Progenitor cell of endocrine pancreas (in vitro differentiated cells): Measurements from ENCODE around the gene ARV1. TPM values are rescaled to one million over a fixed set of nuclear protein-coding genes. Genes with fewer than 3 reads are reported as not detected.

Experiments used
- DNase-seq: peaks from one replicate; pipeline ENCODE4 v3.0.0; 2021; ENCODE audit warnings: low spot score; ENCODE audit not compliant: unreplicated experiment
- H3K27ac Mint-ChIP-seq: 2 replicates; pipeline ENCODE4 v1.8.0; 2021; ENCODE audit warnings: mild to moderate bottlenecking, moderate library complexity, mixed read lengths
- H3K27me3 Mint-ChIP-seq: 2 replicates; pipeline ENCODE4 v1.8.0; 2021; ENCODE audit warnings: mixed read lengths
- H3K36me3 Mint-ChIP-seq: 2 replicates; pipeline ENCODE4 v1.8.0; 2022; ENCODE audit warnings: mixed read lengths; ENCODE audit not compliant: insufficient read depth
- H3K4me1 Mint-ChIP-seq: 2 replicates; pipeline ENCODE4 v1.8.0; 2021; ENCODE audit warnings: low read depth, mixed read lengths
- H3K4me3 Mint-ChIP-seq: 2 replicates; pipeline ENCODE4 v1.8.0; 2021; ENCODE audit warnings: low read depth, mild to moderate bottlenecking, moderate library complexity, mixed read lengths
- H3K9me3 Mint-ChIP-seq: 2 replicates; pipeline ENCODE4 v1.8.0; 2021; ENCODE audit warnings: low read depth, mixed read lengths
- total RNA-seq: library from RNA; stranded (reverse); gene quantifications from 2 replicates; pipeline ENCODE4 v1.2.1, GENCODE V29; 2021
- TF ChIP-seq, protein P1 (sequence below): fragments of 200-600 bp; sonication (generic); IDR thresholded peaks from one replicate; pipeline ENCODE4 v1.5.0; 2021; ENCODE audit warnings: antibody characterized with exemption, mild to moderate bottlenecking; ENCODE audit not compliant: unreplicated experiment

ARV1 gene
- total RNA-seq, 1 donor from 2014 or later, result 14.4 TPM

GRCh38 chr1:231039161-231040018 lies 60.5 kb downstream of the ARV1 start:
- Mint-ChIP-seq H3K9me3 (no peaks in the 10 kb centered on the region), H3K4me1 (peaks cover 27% of the 10 kb centered on the region), H3K36me3 (peaks cover 4% of the 10 kb centered on the region), H3K4me3 (peak overlapping the region; percentile 81), H3K27ac (peak overlapping the region; percentile 67), H3K27me3 (no peaks in the 10 kb centered on the region)
- peak; percentile 25 for DNase-seq
- TF ChIP-seq, protein P1, sequence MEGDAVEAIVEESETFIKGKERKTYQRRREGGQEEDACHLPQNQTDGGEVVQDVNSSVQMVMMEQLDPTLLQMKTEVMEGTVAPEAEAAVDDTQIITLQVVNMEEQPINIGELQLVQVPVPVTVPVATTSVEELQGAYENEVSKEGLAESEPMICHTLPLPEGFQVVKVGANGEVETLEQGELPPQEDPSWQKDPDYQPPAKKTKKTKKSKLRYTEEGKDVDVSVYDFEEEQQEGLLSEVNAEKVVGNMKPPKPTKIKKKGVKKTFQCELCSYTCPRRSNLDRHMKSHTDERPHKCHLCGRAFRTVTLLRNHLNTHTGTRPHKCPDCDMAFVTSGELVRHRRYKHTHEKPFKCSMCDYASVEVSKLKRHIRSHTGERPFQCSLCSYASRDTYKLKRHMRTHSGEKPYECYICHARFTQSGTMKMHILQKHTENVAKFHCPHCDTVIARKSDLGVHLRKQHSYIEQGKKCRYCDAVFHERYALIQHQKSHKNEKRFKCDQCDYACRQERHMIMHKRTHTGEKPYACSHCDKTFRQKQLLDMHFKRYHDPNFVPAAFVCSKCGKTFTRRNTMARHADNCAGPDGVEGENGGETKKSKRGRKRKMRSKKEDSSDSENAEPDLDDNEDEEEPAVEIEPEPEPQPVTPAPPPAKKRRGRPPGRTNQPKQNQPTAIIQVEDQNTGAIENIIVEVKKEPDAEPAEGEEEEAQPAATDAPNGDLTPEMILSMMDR, result no peak

DNA sequence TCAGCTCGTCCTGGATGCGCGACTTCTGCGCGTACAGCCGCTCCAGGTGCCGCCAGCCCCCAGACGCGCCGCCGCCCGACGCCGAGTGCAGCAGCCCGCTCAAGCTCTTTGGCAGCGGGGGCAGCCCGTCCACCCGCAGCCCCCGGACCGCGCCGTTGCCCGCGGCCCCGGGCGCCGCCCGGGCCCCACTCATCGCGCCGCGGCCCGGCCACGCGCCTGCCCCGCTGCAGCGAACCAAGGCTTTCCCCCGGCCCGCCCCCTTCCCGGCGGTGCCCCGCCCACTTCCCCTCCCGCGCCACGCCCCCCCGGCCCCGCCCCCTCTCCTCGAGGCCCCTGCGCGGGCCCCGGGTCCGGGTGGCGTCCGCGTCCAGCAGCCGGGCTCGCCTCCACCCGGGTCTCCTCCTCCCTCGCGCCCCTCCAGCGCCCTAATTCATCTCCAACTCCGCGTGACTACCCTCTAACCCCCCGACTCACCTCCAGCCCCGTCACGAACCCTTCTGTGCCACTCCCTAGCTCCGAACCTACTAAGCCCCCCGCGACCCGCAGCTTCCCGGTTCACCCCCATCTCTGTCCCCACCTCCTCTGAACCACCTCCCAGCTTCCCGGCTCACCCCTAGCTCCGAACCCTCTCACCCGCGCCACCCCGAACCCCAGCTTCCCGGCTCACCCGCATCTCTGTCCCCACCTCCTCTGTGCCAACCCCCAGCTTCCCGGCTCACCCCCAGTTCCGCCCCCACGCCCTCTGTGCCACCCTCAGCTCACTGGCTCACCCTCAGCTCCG lies 61.3 kb downstream of the ARV1 start, which contains the start of gene FAM89A:
TSS of gene FAM89A (minus strand) at position 236 of the 781 bp plus-strand sequence. CDS start at position 193, 43 bp downstream.
- no peaks in the 10 kb centered on the region for H3K27me3 Mint-ChIP-seq
- H3K27ac Mint-ChIP-seq, result peak within 1 kb of the TSS; percentile 67
- peak within 1 kb of the TSS; percentile 81 for H3K4me3 Mint-ChIP-seq
- peaks cover 7% of the 10 kb centered on the region for H3K9me3 Mint-ChIP-seq
- DNase-seq, result peak; percentile 53
- peaks cover 6% of the 10 kb centered on the region for H3K36me3 Mint-ChIP-seq
- H3K4me1 Mint-ChIP-seq, result peaks cover 29% of the 10 kb centered on the region
- TF ChIP-seq, protein P1, result no peak

DNA sequence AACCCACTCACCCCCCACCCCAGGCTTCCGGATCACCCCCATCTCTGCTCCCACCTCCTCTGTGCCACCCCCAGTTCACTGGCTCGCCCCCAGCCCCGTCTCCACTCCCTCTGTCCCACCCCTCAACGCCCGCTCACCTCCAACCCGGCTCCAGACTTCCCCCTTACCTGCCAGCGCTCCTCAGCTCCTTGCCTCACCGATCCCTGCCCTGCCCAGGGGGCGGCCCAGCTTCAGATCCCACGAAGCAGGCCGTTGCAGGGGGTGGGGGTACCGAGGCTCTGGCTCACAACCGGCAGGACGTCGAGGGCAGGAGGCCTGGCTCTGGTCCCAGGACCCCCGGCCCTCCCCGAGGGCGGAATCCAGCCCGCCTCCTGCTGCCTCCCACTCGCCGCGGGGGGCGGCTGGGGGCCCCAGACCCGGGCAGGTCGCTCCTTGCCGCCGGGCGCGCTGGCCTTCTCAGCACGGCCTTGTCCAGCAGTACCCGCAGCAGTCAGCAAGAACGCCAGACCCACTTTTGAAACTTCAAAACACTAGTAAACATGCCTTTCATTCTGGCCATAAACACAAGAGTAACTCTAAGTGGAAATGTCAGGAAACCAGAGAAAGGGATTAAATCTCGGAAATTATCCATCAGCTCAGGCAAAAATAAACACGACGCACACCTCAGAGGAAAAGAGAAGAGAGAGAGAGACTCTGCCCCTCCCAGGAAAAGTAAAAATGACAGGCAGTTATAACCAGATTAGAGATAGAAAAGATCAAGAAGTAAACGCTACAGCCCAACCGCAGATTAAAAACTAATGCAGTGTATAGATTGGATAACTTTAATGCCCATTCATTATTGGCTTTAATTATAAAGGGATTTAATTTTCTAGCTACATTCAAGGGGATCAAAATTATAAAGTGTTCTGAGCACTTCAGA lies 62.2 kb downstream of the ARV1 start:
- Mint-ChIP-seq H3K9me3 (peaks cover 10% of the 10 kb centered on the region), H3K4me3 (peak overlapping the region; percentile 73), H3K27me3 (no peaks in the 10 kb centered on the region), H3K27ac (peak overlapping the region; percentile 18), H3K4me1 (peaks cover 35% of the 10 kb centered on the region), H3K36me3 (peaks cover 7% of the 10 kb centered on the region)
- TF ChIP-seq, protein P1, result no peak
- DNase-seq, result no peak

GRCh38 chr1:231041719-231042261 lies 62.9 kb downstream of the ARV1 start:
- Mint-ChIP-seq H3K4me3 (peak overlapping the region; percentile 65), H3K27ac (no peak overlapping the region), H3K27me3 (peaks cover 3% of the 10 kb centered on the region)

More at GRCh38 chr1:231041719-231042261, 62.9 kb downstream of the ARV1 start:
- Mint-ChIP-seq H3K9me3 (peaks cover 10% of the 10 kb centered on the region), H3K4me1 (peaks cover 40% of the 10 kb centered on the region), H3K36me3 (peaks cover 7% of the 10 kb centered on the region)
- DNase-seq, result no peak
- TF ChIP-seq, protein P1, result no peak
